Rectal smooth muscle tissue (tissue), 1 donor: ENCODE results near the gene SP3.

ENCODE experiments used
- H3K27ac ChIP-seq: one replicate; pipeline ENCODE4 v1.7.0; 2013; ENCODE audit warnings: low read depth, low read length, inconsistent platforms
- H3K27me3 ChIP-seq: one replicate; pipeline ENCODE4 v1.7.0; 2013; ENCODE audit warnings: low read length; ENCODE audit not compliant: control insufficient read depth, insufficient read depth
- H3K36me3 ChIP-seq: one replicate; pipeline ENCODE4 v1.7.0; 2013; ENCODE audit warnings: low read length; ENCODE audit not compliant: control insufficient read depth, insufficient read depth
- H3K4me1 ChIP-seq: one replicate; pipeline ENCODE4 v1.7.0; 2013; ENCODE audit warnings: low read length; ENCODE audit not compliant: control insufficient read depth, insufficient read depth
- H3K4me3 ChIP-seq: one replicate; pipeline ENCODE4 v1.7.0; 2013; ENCODE audit warnings: low read length
- H3K9ac ChIP-seq: one replicate; pipeline ENCODE4 v1.7.0; 2013; ENCODE audit warnings: low read length

The SP3 gene

DNA sequence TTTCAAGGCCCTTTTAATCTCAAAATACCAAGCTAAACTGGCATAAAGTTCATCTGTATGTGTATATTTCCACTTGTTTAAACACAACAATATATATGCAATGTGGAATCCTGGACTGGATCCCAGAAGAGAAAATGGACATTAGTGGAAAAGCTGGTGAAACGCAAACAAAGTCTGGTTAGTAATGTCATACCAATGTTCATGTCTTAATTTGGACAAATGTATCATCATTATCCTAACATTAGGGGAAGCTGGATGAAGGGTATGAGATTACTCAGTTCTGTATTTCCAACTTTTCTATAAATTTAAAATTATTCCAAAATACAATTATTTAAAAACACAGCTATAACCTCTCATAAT lies 3.8 kb downstream of the SP3 start:
- Histone ChIP-seq H3K36me3 (no peaks in the 10 kb centered on the region), H3K9ac (no peak overlapping the region), H3K27ac (no peak overlapping the region), H3K4me1 (peaks cover 19% of the 10 kb centered on the region), H3K27me3 (no peaks in the 10 kb centered on the region), H3K4me3 (no peak overlapping the region)

DNA sequence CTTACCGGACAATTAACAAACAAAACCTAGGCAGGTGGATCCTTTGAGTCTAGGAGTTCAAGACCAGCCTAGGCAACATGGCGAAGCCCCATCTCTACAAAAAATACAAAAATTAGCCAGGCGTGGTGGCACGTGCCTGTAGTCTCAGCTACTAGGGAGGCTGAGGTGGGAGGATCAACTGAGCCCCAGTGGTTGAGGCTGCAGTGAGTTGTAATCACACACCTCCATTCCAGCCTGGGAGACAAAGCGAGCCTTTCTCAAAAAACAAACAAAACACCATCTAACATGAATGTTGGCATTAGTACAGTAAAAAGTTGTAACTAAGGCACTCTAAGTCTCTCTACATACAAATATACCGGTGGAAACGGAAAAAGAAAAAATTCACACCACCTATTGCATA lies 5.3 kb downstream of the SP3 start:
- no peak overlapping the region for H3K4me3 ChIP-seq
- H3K9ac ChIP-seq: no peak overlapping the region
- H3K27me3 ChIP-seq: no peaks in the 10 kb centered on the region
- H3K36me3 ChIP-seq: peaks cover 3% of the 10 kb centered on the region
- peaks cover 16% of the 10 kb centered on the region for H3K4me1 ChIP-seq
- no peak overlapping the region for H3K27ac ChIP-seq

DNA sequence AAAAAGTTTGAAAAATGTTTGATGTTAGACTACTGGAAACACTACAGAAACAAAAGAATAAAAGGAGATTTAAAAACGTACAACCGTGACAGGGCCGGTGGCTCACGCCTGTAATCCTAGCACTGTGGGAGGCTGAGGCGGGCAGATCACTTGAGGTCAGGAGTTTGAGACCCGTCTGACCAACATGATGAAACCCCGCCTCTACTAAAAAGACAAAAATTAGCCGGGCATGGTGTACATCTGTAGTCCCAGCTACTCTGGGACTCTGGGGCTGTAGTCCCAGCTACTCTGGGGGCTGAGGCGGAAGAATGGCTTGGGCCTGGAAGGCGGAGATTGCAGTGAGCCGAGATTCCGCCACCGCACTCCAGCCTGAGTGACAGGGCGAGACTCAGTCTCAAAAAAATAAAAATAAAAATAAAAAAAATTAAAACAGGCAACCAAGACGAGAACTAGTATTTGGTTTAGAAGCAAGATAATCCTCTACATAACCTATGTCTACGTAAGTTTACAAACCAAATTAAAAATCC lies 5.8 kb downstream of the SP3 start:
- H3K4me1 ChIP-seq: peaks cover 16% of the 10 kb centered on the region
- no peak overlapping the region for H3K27ac ChIP-seq
- H3K4me3 ChIP-seq: no peak overlapping the region
- no peak overlapping the region for H3K9ac ChIP-seq
- peaks cover 3% of the 10 kb centered on the region for H3K36me3 ChIP-seq
- H3K27me3 ChIP-seq: no peaks in the 10 kb centered on the region

DNA sequence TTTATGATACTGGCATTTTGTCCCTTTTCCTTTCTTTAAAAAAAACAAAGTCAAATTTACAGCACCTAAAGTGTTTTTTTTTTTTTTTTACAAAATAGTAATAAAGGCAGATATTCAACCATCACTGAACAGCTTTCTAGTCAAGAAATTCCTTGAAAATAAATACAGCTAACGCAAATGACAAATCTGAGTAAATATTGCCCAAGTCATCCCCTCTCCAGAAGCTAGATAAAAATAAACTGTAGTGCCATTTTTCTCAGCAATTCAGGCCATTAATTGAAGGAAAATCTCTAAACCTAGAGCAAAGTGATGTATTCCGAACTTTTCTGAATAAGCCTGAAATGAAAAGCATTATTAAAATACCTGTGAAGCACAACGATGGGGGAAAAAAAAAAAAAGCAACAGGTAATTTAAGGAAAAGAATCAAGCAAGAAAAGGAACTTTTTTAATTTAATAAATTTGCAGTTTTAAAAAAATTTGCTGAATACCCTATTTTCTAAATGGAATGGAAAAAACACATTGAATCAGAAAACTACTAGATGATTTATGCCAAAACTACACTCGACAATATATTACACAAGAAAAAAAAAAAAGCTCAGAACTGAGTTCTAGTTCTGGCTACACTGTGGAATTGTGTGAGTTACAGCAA lies 6.9 kb downstream of the SP3 start:
- Histone ChIP-seq H3K9ac (no peak overlapping the region), H3K27me3 (no peaks in the 10 kb centered on the region), H3K4me1 (peaks cover 16% of the 10 kb centered on the region), H3K36me3 (peaks cover 5% of the 10 kb centered on the region), H3K4me3 (no peak overlapping the region), H3K27ac (no peak overlapping the region)

DNA sequence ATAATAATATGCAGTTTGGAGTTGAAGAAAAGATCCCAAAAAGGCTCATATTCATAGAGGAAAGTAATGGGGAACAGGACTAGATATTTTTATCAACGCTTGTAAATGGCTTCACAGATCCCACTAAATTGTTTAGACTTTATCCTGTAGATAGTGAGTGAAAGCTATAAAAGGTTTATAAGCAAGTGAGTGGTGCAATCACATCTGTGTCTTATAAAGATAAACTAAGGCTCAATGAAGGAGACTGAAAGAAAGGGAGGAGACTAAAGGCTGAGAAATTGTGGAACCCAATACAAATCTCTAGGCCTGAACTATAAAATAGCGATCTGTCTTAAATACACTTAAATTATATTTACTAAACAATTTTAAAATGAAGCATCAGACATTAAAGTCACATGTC lies 7.7 kb downstream of the SP3 start:
- Histone ChIP-seq H3K27me3 (no peaks in the 10 kb centered on the region), H3K27ac (no peak overlapping the region), H3K4me1 (peaks cover 12% of the 10 kb centered on the region), H3K4me3 (no peak overlapping the region), H3K9ac (no peak overlapping the region), H3K36me3 (peaks cover 5% of the 10 kb centered on the region)

DNA sequence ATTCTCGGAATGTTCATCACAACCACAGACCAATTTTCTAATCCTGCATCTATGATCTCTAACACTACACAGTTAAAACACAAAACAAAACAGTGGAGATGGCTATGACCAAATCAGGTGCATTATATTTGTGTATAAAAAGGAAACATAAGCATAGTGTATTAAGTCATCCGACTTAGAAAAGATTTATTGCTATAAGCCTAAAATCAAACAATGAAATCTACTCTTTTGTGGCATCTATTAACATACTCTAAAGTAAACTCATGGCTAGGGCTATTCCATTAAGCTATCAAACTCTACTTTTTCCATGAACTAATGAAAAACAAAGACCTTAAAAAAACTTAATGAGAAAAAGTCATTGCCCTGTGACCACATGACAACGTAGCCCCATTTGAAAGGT lies 8.7 kb downstream of the SP3 start:
- Histone ChIP-seq H3K4me1 (peaks cover 6% of the 10 kb centered on the region), H3K27me3 (no peaks in the 10 kb centered on the region), H3K36me3 (peaks cover 5% of the 10 kb centered on the region), H3K4me3 (no peak overlapping the region), H3K27ac (no peak overlapping the region), H3K9ac (no peak overlapping the region)

DNA sequence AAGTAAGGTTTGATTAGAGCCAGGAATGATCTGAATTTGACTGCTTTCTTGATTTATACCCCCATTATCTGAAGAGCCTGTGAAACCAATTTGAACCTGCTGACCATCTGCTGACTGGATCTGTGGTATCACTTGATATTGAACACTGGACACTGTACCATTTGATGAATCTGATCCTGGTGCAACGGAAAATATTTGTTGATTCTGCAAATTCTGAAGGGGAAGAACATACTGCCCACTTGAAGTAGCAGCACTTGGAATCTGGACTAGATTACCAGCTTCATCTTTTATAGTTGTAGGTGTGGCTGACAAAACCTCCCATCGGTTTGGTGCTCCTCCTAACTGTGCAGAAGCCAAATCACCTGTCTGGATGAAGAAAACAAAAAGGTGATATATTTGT lies 9.3 kb downstream of the SP3 start:
- H3K27ac ChIP-seq: no peak overlapping the region
- H3K36me3 ChIP-seq: peaks cover 5% of the 10 kb centered on the region
- H3K9ac ChIP-seq: no peak overlapping the region
- no peaks in the 10 kb centered on the region for H3K27me3 ChIP-seq
- H3K4me3 ChIP-seq: no peak overlapping the region
- H3K4me1 ChIP-seq: peaks cover 7% of the 10 kb centered on the region

DNA sequence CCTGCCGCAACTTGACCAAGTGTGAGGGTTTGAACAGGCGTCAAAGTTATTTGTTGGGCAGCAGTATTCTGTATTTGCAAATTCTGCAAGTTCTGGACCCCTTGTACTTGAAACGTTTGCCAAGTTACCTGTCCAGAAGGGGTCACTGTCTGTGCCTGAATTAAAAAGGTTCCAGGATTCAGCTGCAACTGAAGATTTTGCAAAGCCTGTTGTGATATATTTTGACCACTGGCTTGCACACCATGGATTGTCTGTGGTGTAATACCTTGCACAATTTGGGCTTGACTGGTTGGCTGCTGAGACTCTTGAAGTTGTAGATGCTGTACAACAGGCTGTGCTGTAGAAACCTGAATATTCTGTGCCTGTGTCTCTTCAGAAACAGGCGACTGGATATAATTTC lies 10.2 kb downstream of the SP3 start:
- Histone ChIP-seq H3K4me3 (no peak overlapping the region), H3K36me3 (peaks cover 8% of the 10 kb centered on the region), H3K9ac (no peak overlapping the region), H3K27me3 (no peaks in the 10 kb centered on the region), H3K4me1 (peaks cover 12% of the 10 kb centered on the region), H3K27ac (no peak overlapping the region)

DNA sequence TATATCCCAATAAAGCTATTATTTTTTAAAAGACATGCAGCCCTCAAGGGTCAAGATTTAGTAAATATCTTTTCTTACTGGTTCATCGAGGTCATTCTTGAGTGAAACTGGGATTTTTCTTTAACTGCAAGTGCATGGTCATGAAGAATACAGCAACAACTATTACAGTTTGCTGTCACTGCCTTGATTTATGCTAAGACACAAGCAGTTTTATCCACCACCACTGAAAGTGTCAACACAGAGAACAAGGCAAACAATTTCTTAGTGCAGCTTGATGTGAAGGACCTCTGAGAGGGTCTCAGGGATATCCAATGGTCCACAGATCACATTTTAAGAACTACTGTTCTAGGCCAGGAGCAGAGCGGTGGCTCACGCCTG lies 12.1 kb downstream of the SP3 start:
- H3K27me3 ChIP-seq: no peaks in the 10 kb centered on the region
- H3K27ac ChIP-seq: no peak overlapping the region
- no peak overlapping the region for H3K9ac ChIP-seq
- peaks cover 8% of the 10 kb centered on the region for H3K36me3 ChIP-seq
- H3K4me3 ChIP-seq: no peak overlapping the region
- peaks cover 15% of the 10 kb centered on the region for H3K4me1 ChIP-seq

DNA sequence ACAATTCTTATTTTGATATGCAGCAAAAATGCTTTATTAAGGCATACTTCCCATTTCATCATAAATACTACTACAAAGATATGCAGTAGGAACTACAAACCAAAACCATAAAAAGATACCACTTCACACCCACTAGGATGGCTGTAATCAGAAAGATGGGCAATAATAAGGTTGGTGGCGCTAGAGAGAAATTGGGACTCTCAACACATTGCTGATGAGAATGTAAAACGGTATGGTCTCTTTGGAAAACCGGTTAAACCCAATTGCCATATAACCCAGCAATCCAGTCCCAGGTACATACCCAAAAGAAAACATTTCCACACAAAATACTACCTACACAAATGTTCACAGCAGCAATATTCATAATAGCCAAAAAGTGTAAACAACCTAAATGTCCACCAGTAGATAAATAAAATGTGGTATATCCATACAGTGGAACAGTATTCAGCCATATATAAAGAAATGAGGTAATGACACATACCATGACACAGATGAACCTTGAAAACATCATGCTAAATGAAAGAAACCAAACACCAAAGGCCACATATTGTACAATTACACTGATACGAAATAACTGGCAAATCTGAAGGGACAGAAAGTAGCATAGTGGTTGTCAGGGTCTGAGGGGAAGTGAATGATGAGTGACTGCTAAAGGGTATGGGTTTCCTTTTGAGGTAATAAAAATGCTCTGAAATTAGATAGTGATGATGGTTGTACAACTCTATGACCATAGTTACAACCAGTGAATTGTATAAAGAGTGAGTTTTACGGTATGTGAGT lies 12.7 kb downstream of the SP3 start:
- no peak overlapping the region for H3K9ac ChIP-seq
- H3K4me1 ChIP-seq: peaks cover 14% of the 10 kb centered on the region
- H3K4me3 ChIP-seq: no peak overlapping the region
- peaks cover 8% of the 10 kb centered on the region for H3K36me3 ChIP-seq
- no peak overlapping the region for H3K27ac ChIP-seq
- no peaks in the 10 kb centered on the region for H3K27me3 ChIP-seq

DNA sequence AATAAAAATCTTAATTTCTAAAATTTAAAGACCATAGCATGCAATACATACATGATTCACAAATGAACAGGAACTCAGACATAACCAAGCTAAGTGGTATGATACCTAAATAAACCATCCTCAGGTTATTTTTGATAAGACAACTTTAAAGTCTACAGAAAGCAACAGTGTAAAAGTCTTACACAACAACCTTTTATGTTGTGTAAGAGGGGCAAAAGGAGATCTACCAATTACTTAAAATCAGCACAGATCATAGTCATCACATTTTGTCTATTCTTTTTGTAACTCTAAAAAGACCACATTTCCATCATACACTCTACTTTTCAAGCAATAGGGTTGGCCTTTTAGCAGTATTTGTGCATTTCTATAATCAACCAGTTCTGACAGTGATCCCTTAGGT lies 16.3 kb downstream of the SP3 start:
- peaks cover 9% of the 10 kb centered on the region for H3K4me1 ChIP-seq
- H3K27ac ChIP-seq: no peak overlapping the region
- peaks cover 3% of the 10 kb centered on the region for H3K36me3 ChIP-seq
- H3K9ac ChIP-seq: no peak overlapping the region
- H3K4me3 ChIP-seq: no peak overlapping the region
- no peaks in the 10 kb centered on the region for H3K27me3 ChIP-seq

DNA sequence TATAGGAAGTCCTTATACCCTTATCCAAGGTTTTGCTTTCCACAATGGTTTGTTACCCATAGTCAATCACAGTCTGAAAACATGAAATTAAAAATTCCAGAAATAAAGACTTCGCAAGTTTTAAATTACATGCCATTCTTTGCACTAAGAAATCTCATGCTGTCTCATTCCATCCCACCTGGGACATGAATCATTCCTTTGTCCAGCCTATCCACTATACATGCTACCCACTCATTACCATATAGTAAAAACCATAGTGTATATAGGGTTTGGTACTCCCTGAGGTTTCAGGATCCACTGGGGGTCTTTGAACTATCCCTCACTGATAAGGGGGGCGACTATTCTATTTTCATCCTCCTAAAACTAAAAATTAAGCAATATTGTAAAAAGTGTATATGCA lies 17.0 kb downstream of the SP3 start:
- peaks cover 9% of the 10 kb centered on the region for H3K4me1 ChIP-seq
- H3K27ac ChIP-seq: no peak overlapping the region
- H3K9ac ChIP-seq: no peak overlapping the region
- H3K27me3 ChIP-seq: no peaks in the 10 kb centered on the region
- H3K36me3 ChIP-seq: peaks cover 3% of the 10 kb centered on the region
- no peak overlapping the region for H3K4me3 ChIP-seq

DNA sequence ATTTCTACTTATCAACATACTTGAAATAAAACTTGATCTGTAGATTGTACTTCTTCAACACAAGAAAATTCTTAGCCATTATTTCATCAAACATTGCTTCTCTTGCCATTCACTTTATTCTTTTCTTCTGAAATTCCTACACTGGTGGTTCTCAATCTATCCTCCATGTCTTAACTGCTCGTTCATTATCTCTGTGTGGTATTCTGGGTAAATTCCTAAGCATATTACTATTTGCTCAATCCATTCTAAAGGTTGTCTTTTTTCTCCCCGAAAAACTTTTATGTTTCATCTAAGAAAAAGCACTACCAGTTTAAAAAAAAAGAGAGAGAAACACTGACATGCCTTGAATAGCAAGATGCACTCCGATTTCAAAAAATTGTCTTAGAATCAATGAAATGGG lies 18.0 kb downstream of the SP3 start:
- Histone ChIP-seq H3K27ac (no peak overlapping the region), H3K36me3 (peaks cover 3% of the 10 kb centered on the region), H3K9ac (no peak overlapping the region), H3K27me3 (no peaks in the 10 kb centered on the region), H3K4me3 (no peak overlapping the region), H3K4me1 (peaks cover 9% of the 10 kb centered on the region)
